ENCODE results near the gene USP27X.

USP27X gene

DNA sequence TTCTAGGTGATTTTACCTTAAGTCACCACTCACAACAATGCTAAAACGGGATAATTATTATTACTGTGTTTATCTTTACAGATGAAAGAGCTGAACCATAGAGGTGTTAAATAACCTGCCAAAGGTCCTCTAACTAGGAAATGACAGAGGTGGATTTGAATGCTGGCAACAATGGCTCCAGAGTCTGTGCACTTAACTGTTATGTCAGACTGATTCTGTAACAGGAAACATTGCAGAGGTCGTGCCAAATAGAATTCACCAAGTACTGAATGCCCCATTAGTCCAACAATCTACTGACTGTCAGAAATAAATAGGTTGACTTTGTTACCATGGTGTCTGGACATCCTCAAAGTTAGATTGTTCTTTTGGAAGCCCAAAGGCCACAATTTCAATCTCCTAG is 20.9 kb upstream of the USP27X start:
- TF ChIP-seq, protein P1, sequence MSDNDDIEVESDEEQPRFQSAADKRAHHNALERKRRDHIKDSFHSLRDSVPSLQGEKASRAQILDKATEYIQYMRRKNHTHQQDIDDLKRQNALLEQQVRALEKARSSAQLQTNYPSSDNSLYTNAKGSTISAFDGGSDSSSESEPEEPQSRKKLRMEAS (IDR thresholded peaks at IDR 0.05): no peak
- TF ChIP-seq TEAD4 (IDR thresholded peaks at IDR 0.05): no peak
- TF ChIP-seq FOXM1 (IDR thresholded peaks at IDR 0.05; ENCODE audit: borderline replicate concordance, low read depth): no peak
- TF ChIP-seq EP300 (IDR thresholded peaks at IDR 0.05; ENCODE audit: borderline replicate concordance): no peak
- TF ChIP-seq CEBPB (IDR thresholded peaks at IDR 0.05): no peak
- TF ChIP-seq CREB1 (IDR thresholded peaks at IDR 0.05; ENCODE audit: low read depth): no peak
- no peak for TF ChIP-seq YY1 (IDR thresholded peaks at IDR 0.05; ENCODE audit: low read depth)
- TF ChIP-seq EGR1 (IDR thresholded peaks at IDR 0.05): no peak
- no peak for TF ChIP-seq TCF12 (IDR thresholded peaks at IDR 0.05; ENCODE audit: low read depth)
- TF ChIP-seq TAF1 (IDR thresholded peaks at IDR 0.05; ENCODE audit: low read depth): no peak
- TF ChIP-seq NFIC (IDR thresholded peaks at IDR 0.05): no peak
- TF ChIP-seq RAD21 (IDR thresholded peaks at IDR 0.05; ENCODE audit: low read depth): no peak
- TF ChIP-seq, protein P2, sequence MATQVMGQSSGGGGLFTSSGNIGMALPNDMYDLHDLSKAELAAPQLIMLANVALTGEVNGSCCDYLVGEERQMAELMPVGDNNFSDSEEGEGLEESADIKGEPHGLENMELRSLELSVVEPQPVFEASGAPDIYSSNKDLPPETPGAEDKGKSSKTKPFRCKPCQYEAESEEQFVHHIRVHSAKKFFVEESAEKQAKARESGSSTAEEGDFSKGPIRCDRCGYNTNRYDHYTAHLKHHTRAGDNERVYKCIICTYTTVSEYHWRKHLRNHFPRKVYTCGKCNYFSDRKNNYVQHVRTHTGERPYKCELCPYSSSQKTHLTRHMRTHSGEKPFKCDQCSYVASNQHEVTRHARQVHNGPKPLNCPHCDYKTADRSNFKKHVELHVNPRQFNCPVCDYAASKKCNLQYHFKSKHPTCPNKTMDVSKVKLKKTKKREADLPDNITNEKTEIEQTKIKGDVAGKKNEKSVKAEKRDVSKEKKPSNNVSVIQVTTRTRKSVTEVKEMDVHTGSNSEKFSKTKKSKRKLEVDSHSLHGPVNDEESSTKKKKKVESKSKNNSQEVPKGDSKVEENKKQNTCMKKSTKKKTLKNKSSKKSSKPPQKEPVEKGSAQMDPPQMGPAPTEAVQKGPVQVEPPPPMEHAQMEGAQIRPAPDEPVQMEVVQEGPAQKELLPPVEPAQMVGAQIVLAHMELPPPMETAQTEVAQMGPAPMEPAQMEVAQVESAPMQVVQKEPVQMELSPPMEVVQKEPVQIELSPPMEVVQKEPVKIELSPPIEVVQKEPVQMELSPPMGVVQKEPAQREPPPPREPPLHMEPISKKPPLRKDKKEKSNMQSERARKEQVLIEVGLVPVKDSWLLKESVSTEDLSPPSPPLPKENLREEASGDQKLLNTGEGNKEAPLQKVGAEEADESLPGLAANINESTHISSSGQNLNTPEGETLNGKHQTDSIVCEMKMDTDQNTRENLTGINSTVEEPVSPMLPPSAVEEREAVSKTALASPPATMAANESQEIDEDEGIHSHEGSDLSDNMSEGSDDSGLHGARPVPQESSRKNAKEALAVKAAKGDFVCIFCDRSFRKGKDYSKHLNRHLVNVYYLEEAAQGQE (IDR thresholded peaks at IDR 0.05; ENCODE audit: low read depth): no peak
- TF ChIP-seq, protein P3, sequence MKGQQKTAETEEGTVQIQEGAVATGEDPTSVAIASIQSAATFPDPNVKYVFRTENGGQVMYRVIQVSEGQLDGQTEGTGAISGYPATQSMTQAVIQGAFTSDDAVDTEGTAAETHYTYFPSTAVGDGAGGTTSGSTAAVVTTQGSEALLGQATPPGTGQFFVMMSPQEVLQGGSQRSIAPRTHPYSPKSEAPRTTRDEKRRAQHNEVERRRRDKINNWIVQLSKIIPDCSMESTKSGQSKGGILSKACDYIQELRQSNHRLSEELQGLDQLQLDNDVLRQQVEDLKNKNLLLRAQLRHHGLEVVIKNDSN (IDR thresholded peaks at IDR 0.05): no peak
- TF ChIP-seq ZBTB7A (IDR thresholded peaks at IDR 0.05; ENCODE audit: low read depth): no peak

DNA sequence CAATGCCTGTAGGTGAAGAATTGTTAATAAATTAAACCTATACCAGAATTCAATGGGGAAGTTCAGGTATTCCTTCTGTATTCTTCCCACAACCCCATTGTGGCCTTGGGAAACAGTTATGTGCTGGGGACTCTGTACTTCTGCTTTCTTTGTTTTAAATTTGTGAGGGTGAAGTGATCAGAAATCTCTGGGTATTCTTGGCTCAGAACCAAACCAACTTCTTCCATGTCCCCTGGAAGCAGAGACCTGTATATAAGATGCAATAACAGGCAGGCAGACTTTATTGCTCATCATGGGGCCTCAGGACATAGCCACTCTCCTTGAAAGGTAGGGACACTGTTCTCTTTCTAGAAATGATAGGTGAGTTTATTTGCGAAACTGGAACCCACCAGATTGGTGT is 19.8 kb upstream of the USP27X start:
- TF ChIP-seq YY1 (IDR thresholded peaks at IDR 0.05; ENCODE audit: low read depth) (no peak), CREB1 (IDR thresholded peaks at IDR 0.05; ENCODE audit: low read depth) (no peak), TEAD4 (IDR thresholded peaks at IDR 0.05) (no peak), EP300 (IDR thresholded peaks at IDR 0.05; ENCODE audit: borderline replicate concordance) (no peak), FOXM1 (IDR thresholded peaks at IDR 0.05; ENCODE audit: borderline replicate concordance, low read depth) (no peak), TCF12 (IDR thresholded peaks at IDR 0.05; ENCODE audit: low read depth) (no peak), TAF1 (IDR thresholded peaks at IDR 0.05; ENCODE audit: low read depth) (no peak), NFIC (IDR thresholded peaks at IDR 0.05) (no peak), CEBPB (IDR thresholded peaks at IDR 0.05) (no peak)
- TF ChIP-seq, protein P3 (IDR thresholded peaks at IDR 0.05): no peak
- TF ChIP-seq, protein P2 (IDR thresholded peaks at IDR 0.05; ENCODE audit: low read depth): no peak

DNA sequence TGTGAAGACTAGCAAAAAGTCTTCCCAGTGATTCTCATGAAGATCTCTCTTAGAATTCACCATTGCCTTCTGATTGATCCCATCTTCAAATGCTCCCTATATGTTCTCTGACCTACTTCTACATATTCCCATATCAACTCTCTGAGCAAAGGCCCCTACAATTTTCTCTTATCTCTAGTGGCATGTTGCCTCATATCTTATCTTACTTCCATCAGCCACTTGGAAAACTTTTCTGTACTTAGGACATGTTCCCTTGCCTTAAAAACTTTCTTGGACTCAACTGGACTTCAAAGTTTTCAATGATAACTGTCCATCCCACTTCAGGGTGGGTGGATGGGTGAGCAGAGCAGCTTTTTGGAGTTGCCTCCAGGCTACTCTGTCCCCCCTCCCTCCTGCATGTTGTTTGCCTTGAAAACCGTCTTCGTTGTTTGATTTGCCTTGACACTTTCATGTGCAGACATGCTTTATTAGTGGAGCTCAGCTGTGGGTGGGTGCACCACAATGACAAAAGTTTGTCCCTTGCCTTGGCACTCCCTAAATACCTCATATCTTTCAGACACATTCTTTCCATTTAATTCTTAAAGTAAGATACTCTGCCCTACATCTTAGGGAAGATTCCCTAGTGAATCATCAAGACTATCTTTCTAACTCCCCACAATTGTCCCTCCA is 18.3 kb upstream of the USP27X start:
- no peak for TF ChIP-seq CREB1 (IDR thresholded peaks at IDR 0.05; ENCODE audit: low read depth)
- no peak for TF ChIP-seq EP300 (IDR thresholded peaks at IDR 0.05; ENCODE audit: borderline replicate concordance)
- no peak for TF ChIP-seq TCF12 (IDR thresholded peaks at IDR 0.05; ENCODE audit: low read depth)
- no peak for TF ChIP-seq TAF1 (IDR thresholded peaks at IDR 0.05; ENCODE audit: low read depth)
- TF ChIP-seq ZBTB7A (IDR thresholded peaks at IDR 0.05; ENCODE audit: low read depth): no peak
- TF ChIP-seq EGR1 (IDR thresholded peaks at IDR 0.05): no peak
- TF ChIP-seq RAD21 (IDR thresholded peaks at IDR 0.05; ENCODE audit: low read depth): no peak
- no peak for TF ChIP-seq YY1 (IDR thresholded peaks at IDR 0.05; ENCODE audit: low read depth)
- no peak for TF ChIP-seq CEBPB (IDR thresholded peaks at IDR 0.05)
- TF ChIP-seq NFIC (IDR thresholded peaks at IDR 0.05): no peak
- TF ChIP-seq, protein P1 (IDR thresholded peaks at IDR 0.05): no peak
- TF ChIP-seq FOXM1 (IDR thresholded peaks at IDR 0.05; ENCODE audit: borderline replicate concordance, low read depth): no peak
- TF ChIP-seq TEAD4 (IDR thresholded peaks at IDR 0.05): no peak
- TF ChIP-seq, protein P3 (IDR thresholded peaks at IDR 0.05): no peak
- TF ChIP-seq, protein P2 (IDR thresholded peaks at IDR 0.05; ENCODE audit: low read depth): no peak
